HG03558 (cell line): ENCODE data around the gene FGR.
"Not testable (repeated sequence)": the region's sequence is repeated elsewhere in the genome, so short reads cannot be mapped to it uniquely, and the experiment has no call there.

ENCODE experiments used
- ATAC-seq: cut with Tn5 transposase; IDR thresholded peaks from one replicate; pipeline ENCODE4 v1.9.1; 2021; ENCODE audit warnings: moderate number of reproducible peaks; ENCODE audit not compliant: unreplicated experiment; ENCODE audit errors: extremely low read depth

Gene FGR

GRCh38 chr1:27638805-27639204, 3.8 kb upstream of the FGR start:
- no peak for ATAC-seq

- no peak for ATAC-seq
Observed at GRCh38 chr1:27638047-27638734, 3.2 kb upstream of the FGR start.

GRCh38 chr1:27635396-27636142, 584 bp upstream of the FGR start:
- ATAC-seq = no peak

- ATAC-seq = no peak
Observed at GRCh38 chr1:27634177-27634984, 604 bp downstream of the FGR start.

- ATAC-seq = no peak
Observed at GRCh38 chr1:27633640-27634176, 1.3 kb downstream of the FGR start.

GRCh38 chr1:27633298-27633610, 1.7 kb downstream of the FGR start:
- ATAC-seq = no peak

GRCh38 chr1:27632387-27633297, 2.3 kb downstream of the FGR start:
- ATAC-seq = no peak

GRCh38 chr1:27630859-27631491, 4.0 kb downstream of the FGR start:
- ATAC-seq = no peak

GRCh38 chr1:27628712-27629111, 6.3 kb downstream of the FGR start:
- no peak for ATAC-seq

- not testable (repeated sequence) for ATAC-seq
Observed at GRCh38 chr1:27627733-27628132, 7.3 kb downstream of the FGR start.

GRCh38 chr1:27627061-27627460, 7.9 kb downstream of the FGR start:
- no peak for ATAC-seq

GRCh38 chr1:27626031-27626935, 8.7 kb downstream of the FGR start:
- no peak for ATAC-seq

- no peak for ATAC-seq
Observed at GRCh38 chr1:27624467-27625178, 10.4 kb downstream of the FGR start.

- no peak for ATAC-seq
Observed at GRCh38 chr1:27623327-27624212, 11.4 kb downstream of the FGR start.

- ATAC-seq = no peak
Observed at GRCh38 chr1:27622828-27623227, 12.2 kb downstream of the FGR start.

GRCh38 chr1:27621051-27621920, 13.7 kb downstream of the FGR start:
- no peak for ATAC-seq
